HEK293 (cell line): ENCODE measurements around the gene TBCCD1.

Experiments used
- HOXA7 ChIP-seq: sonication (generic); formaldehyde crosslinking; IDR thresholded peaks from 2 replicates; pipeline ENCODE4 v1.8.1; 2022; ENCODE audit warnings: missing genetic modification reagents, borderline replicate concordance
- KLF16 ChIP-seq: fragments of 450-650 bp; formaldehyde crosslinking; IDR thresholded peaks from 2 replicates; pipeline ENCODE4 v1.5.1; 2017; ENCODE audit warnings: missing biosample characterization, missing genetic modification characterization
- PATZ1 ChIP-seq: fragments of 450-650 bp; formaldehyde crosslinking; IDR thresholded peaks from 2 replicates; pipeline ENCODE4 v1.5.1; 2016; ENCODE audit warnings: missing biosample characterization, missing genetic modification characterization
- PRDM10 ChIP-seq: fragments of 450-650 bp; formaldehyde crosslinking; IDR thresholded peaks from 2 replicates; pipeline ENCODE4 v1.5.1; 2016; ENCODE audit warnings: missing biosample characterization, missing genetic modification characterization
- ZBTB8A ChIP-seq: fragments of 450-650 bp; formaldehyde crosslinking; IDR thresholded peaks from 2 replicates; pipeline ENCODE4 v1.5.1; 2016; ENCODE audit warnings: missing biosample characterization, missing genetic modification characterization
- ZNF133 ChIP-seq: fragments of 450-650 bp; formaldehyde crosslinking; IDR thresholded peaks from 2 replicates; pipeline ENCODE4 v1.5.1; 2016; ENCODE audit warnings: missing biosample characterization, missing genetic modification characterization
- ZNF23 ChIP-seq: fragments of 450-650 bp; formaldehyde crosslinking; IDR thresholded peaks from 2 replicates; pipeline ENCODE4 v1.5.1; 2016; ENCODE audit warnings: missing biosample characterization, missing genetic modification characterization, borderline replicate concordance
- ZNF24 ChIP-seq: fragments of 450-650 bp; formaldehyde crosslinking; IDR thresholded peaks from 2 replicates; pipeline ENCODE4 v1.5.1; 2016; ENCODE audit warnings: missing biosample characterization, missing genetic modification characterization
- ZNF280D ChIP-seq: fragments of 450-650 bp; formaldehyde crosslinking; IDR thresholded peaks from 2 replicates; pipeline ENCODE4 v1.5.1; 2016; ENCODE audit warnings: missing biosample characterization, missing genetic modification characterization
- ZNF544 ChIP-seq: fragments of 450-650 bp; formaldehyde crosslinking; IDR thresholded peaks from 2 replicates; pipeline ENCODE4 v1.5.0; 2017; ENCODE audit warnings: missing biosample characterization, missing genetic modification characterization
- TF ChIP-seq, protein P1 (sequence below): fragments of 450-650 bp; formaldehyde crosslinking; IDR thresholded peaks from 2 replicates; pipeline ENCODE4 v1.5.1; 2016; ENCODE audit warnings: missing biosample characterization, missing genetic modification characterization
- TF ChIP-seq, protein P2 (sequence below): fragments of 450-650 bp; formaldehyde crosslinking; IDR thresholded peaks from 2 replicates; pipeline ENCODE4 v1.5.1; 2016; ENCODE audit warnings: missing biosample characterization, missing genetic modification characterization, borderline replicate concordance
- TF ChIP-seq, protein P3 (sequence below): fragments of 450-650 bp; formaldehyde crosslinking; IDR thresholded peaks from 2 replicates; pipeline ENCODE4 v1.5.1; 2016; ENCODE audit warnings: missing biosample characterization, missing genetic modification characterization
- TF ChIP-seq, protein P4 (sequence below): IDR thresholded peaks from 2 replicates; pipeline ENCODE4 v1.6.1; 2011; ENCODE audit warnings: mild to moderate bottlenecking, low read depth, low read length, borderline replicate concordance

DNA sequence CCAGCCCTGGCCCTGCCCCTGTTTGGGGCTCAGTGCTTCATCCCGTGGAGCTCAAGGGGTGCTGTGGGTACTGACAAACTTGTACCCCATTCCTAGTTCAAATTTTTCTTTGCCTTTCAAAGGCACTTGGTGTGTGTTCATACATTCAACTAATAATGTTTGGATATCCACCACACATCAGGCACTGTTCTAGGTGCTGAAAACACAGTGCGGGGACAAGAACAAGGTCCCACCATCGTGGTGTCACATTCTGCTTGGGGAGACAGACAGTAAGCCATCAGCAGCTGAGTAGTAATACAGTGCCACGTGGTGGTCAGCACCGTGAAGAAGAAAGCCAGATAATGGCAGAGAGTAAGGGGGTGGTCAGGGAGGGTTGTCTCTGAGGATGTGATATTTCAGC lies 55.4 kb downstream of the TBCCD1 start:
- TF ChIP-seq PATZ1 (tag by site-specific recombination) (no peak), PRDM10 (tag by site-specific recombination) (no peak), ZBTB8A (no peak), ZNF133 (tag by site-specific recombination) (no peak), ZNF544 (no peak), ZNF24 (tag by site-specific recombination) (no peak), HOXA7 (no peak), KLF16 (tag by site-specific recombination) (no peak), ZNF23 (tag by site-specific recombination) (no peak), ZNF280D (no peak)
- TF ChIP-seq, protein P1, sequence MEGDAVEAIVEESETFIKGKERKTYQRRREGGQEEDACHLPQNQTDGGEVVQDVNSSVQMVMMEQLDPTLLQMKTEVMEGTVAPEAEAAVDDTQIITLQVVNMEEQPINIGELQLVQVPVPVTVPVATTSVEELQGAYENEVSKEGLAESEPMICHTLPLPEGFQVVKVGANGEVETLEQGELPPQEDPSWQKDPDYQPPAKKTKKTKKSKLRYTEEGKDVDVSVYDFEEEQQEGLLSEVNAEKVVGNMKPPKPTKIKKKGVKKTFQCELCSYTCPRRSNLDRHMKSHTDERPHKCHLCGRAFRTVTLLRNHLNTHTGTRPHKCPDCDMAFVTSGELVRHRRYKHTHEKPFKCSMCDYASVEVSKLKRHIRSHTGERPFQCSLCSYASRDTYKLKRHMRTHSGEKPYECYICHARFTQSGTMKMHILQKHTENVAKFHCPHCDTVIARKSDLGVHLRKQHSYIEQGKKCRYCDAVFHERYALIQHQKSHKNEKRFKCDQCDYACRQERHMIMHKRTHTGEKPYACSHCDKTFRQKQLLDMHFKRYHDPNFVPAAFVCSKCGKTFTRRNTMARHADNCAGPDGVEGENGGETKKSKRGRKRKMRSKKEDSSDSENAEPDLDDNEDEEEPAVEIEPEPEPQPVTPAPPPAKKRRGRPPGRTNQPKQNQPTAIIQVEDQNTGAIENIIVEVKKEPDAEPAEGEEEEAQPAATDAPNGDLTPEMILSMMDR (tag by site-specific recombination), result no peak
- TF ChIP-seq, protein P2, sequence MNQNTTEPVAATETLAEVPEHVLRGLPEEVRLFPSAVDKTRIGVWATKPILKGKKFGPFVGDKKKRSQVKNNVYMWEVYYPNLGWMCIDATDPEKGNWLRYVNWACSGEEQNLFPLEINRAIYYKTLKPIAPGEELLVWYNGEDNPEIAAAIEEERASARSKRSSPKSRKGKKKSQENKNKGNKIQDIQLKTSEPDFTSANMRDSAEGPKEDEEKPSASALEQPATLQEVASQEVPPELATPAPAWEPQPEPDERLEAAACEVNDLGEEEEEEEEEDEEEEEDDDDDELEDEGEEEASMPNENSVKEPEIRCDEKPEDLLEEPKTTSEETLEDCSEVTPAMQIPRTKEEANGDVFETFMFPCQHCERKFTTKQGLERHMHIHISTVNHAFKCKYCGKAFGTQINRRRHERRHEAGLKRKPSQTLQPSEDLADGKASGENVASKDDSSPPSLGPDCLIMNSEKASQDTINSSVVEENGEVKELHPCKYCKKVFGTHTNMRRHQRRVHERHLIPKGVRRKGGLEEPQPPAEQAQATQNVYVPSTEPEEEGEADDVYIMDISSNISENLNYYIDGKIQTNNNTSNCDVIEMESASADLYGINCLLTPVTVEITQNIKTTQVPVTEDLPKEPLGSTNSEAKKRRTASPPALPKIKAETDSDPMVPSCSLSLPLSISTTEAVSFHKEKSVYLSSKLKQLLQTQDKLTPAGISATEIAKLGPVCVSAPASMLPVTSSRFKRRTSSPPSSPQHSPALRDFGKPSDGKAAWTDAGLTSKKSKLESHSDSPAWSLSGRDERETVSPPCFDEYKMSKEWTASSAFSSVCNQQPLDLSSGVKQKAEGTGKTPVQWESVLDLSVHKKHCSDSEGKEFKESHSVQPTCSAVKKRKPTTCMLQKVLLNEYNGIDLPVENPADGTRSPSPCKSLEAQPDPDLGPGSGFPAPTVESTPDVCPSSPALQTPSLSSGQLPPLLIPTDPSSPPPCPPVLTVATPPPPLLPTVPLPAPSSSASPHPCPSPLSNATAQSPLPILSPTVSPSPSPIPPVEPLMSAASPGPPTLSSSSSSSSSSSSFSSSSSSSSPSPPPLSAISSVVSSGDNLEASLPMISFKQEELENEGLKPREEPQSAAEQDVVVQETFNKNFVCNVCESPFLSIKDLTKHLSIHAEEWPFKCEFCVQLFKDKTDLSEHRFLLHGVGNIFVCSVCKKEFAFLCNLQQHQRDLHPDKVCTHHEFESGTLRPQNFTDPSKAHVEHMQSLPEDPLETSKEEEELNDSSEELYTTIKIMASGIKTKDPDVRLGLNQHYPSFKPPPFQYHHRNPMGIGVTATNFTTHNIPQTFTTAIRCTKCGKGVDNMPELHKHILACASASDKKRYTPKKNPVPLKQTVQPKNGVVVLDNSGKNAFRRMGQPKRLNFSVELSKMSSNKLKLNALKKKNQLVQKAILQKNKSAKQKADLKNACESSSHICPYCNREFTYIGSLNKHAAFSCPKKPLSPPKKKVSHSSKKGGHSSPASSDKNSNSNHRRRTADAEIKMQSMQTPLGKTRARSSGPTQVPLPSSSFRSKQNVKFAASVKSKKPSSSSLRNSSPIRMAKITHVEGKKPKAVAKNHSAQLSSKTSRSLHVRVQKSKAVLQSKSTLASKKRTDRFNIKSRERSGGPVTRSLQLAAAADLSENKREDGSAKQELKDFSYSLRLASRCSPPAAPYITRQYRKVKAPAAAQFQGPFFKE (tag by site-specific recombination), result no peak
- TF ChIP-seq, protein P3, sequence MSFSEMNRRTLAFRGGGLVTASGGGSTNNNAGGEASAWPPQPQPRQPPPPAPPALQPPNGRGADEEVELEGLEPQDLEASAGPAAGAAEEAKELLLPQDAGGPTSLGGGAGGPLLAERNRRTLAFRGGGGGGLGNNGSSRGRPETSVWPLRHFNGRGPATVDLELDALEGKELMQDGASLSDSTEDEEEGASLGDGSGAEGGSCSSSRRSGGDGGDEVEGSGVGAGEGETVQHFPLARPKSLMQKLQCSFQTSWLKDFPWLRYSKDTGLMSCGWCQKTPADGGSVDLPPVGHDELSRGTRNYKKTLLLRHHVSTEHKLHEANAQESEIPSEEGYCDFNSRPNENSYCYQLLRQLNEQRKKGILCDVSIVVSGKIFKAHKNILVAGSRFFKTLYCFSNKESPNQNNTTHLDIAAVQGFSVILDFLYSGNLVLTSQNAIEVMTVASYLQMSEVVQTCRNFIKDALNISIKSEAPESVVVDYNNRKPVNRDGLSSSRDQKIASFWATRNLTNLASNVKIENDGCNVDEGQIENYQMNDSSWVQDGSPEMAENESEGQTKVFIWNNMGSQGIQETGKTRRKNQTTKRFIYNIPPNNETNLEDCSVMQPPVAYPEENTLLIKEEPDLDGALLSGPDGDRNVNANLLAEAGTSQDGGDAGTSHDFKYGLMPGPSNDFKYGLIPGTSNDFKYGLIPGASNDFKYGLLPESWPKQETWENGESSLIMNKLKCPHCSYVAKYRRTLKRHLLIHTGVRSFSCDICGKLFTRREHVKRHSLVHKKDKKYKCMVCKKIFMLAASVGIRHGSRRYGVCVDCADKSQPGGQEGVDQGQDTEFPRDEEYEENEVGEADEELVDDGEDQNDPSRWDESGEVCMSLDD, result no peak
- TF ChIP-seq, protein P4, sequence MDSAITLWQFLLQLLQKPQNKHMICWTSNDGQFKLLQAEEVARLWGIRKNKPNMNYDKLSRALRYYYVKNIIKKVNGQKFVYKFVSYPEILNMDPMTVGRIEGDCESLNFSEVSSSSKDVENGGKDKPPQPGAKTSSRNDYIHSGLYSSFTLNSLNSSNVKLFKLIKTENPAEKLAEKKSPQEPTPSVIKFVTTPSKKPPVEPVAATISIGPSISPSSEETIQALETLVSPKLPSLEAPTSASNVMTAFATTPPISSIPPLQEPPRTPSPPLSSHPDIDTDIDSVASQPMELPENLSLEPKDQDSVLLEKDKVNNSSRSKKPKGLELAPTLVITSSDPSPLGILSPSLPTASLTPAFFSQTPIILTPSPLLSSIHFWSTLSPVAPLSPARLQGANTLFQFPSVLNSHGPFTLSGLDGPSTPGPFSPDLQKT, result no peak
